Tibial artery (tissue), 4 donors: Measurements from ENCODE around the gene AGPAT2.

Experiments used
- DNase-seq, 2 donors: peaks; one replicate each; pipeline ENCODE4 v3.0.0-alpha.2; 2019
- H3K27ac ChIP-seq, 2 donors: fragments of 200-600 bp; sonication (generic) in 1 of 2; 1 replicate in 1 of 2; 2 replicates in 1 of 2; pipeline ENCODE4 v1.5.1; 2018 to 2019; ENCODE audit warnings: mild to moderate bottlenecking in 1 of 2
- H3K27me3 ChIP-seq, 2 donors: fragments of 200-600 bp; sonication (generic) in 1 of 2; one replicate each; pipeline versions ENCODE4 v1.5.1 to v1.6.0; 2016 to 2019
- H3K36me3 ChIP-seq, 3 donors: fragments of 200-600 bp; sonication (generic) in 2 of 3; one replicate each; pipeline ENCODE4 v1.5.1; 2016 to 2019; ENCODE audit warnings: mild to moderate bottlenecking in 2 of 3
- H3K4me1 ChIP-seq, 4 donors: fragments of 200-600 bp; sonication (generic) in 2 of 4; 1 replicate in 3 of 4; 2 replicates in 1 of 4; pipeline ENCODE4 v1.5.1; 2016 to 2019
- H3K4me3 ChIP-seq, 2 donors: fragments of 200-600 bp; sonication (generic) in 1 of 2; 1 replicate in 1 of 2; 2 replicates in 1 of 2; pipeline ENCODE4 v1.5.1; 2018 to 2019; ENCODE audit warnings: mild to moderate bottlenecking in 2 of 2
- H3K9me3 ChIP-seq, 3 donors: fragments of 200-600 bp; sonication (generic) in 1 of 3; one replicate each; pipeline ENCODE4 v1.5.1; 2016 to 2019
- CTCF ChIP-seq, 2 experiments: fragments of 200-600 bp in 1 of 2; fragments of 450-650 bp in 1 of 2; IDR thresholded peaks; one replicate each; pipeline ENCODE4 v1.5.1; 2017 to 2019; ENCODE audit warnings: antibody characterized with exemption in 2 of 2, mild to moderate bottlenecking in 1 of 2, moderate library complexity in 1 of 2
- intact Hi-C: fragments of 100-400 bp; cut with DNase I; formaldehyde crosslinking; loops from one replicate; pipeline ENCODE4 v1.15.0; 2023; ENCODE audit warnings: low total_unique reads

The AGPAT2 gene

GRCh38 chr9:136701668-136702053, 14.4 kb upstream of the AGPAT2 start:
- Histone ChIP-seq H3K27ac (no peak overlapping the region), H3K4me1 (no peaks in the 10 kb centered on the region), H3K4me3 (no peak overlapping the region), H3K9me3 (no peaks in the 10 kb centered on the region), H3K36me3 (no peaks in the 10 kb centered on the region), H3K27me3 (peaks cover 0 to 39% of the 10 kb centered on the region in 2 donors)
- no peak for TF ChIP-seq CTCF (IDR thresholded peaks at IDR 0.05)
- intact Hi-C loops, result no loop called here
- DNase-seq, result no peak

- Histone ChIP-seq H3K4me1 (peaks cover 0 to 4% (median 0%) of the 10 kb centered on the region in 4 donors), H3K27ac (no peak overlapping the region), H3K36me3 (no peaks in the 10 kb centered on the region), H3K9me3 (no peaks in the 10 kb centered on the region), H3K4me3 (no peak overlapping the region), H3K27me3 (peaks cover 0 to 44% of the 10 kb centered on the region in 2 donors)
- no peak for DNase-seq
- intact Hi-C loops, result no loop called here
- no peak for TF ChIP-seq CTCF (IDR thresholded peaks at IDR 0.05)
Observed at GRCh38 chr9:136700959-136701667, 13.9 kb upstream of the AGPAT2 start.

- peaks cover 0 to 7% (median 0%) of the 10 kb centered on the region in 4 donors for H3K4me1 ChIP-seq
- intact Hi-C loops, result no loop called here
Observed at GRCh38 chr9:136700304-136700703, 13.0 kb upstream of the AGPAT2 start.

GRCh38 chr9:136698635-136699246, 11.5 kb upstream of the AGPAT2 start:
- Histone ChIP-seq H3K27me3 (peaks cover 0 to 64% of the 10 kb centered on the region in 2 donors), H3K27ac (no peak overlapping the region), H3K4me3 (no peak overlapping the region), H3K9me3 (no peaks in the 10 kb centered on the region), H3K4me1 (peaks cover 0 to 13% (median 0%) of the 10 kb centered on the region in 4 donors), H3K36me3 (no peaks in the 10 kb centered on the region)
- no peak for DNase-seq
- intact Hi-C loops, result no loop called here
- TF ChIP-seq CTCF (IDR thresholded peaks at IDR 0.05), result no peak

More at GRCh38 chr9:136700304-136700703, 13.0 kb upstream of the AGPAT2 start:
- no peak for DNase-seq
- no peak overlapping the region for H3K27ac ChIP-seq
- no peak for TF ChIP-seq CTCF (IDR thresholded peaks at IDR 0.05)
- H3K4me3 ChIP-seq, result no peak overlapping the region
- no peaks in the 10 kb centered on the region for H3K36me3 ChIP-seq
- H3K27me3 ChIP-seq, result peaks cover 0 to 52% of the 10 kb centered on the region in 2 donors
- H3K9me3 ChIP-seq, result no peaks in the 10 kb centered on the region

GRCh38 chr9:136697821-136698526, 10.7 kb upstream of the AGPAT2 start:
- Histone ChIP-seq H3K27me3 (peaks cover 0 to 66% of the 10 kb centered on the region in 2 donors), H3K4me1 (peaks cover 0 to 13% (median 0%) of the 10 kb centered on the region in 4 donors), H3K36me3 (no peaks in the 10 kb centered on the region), H3K9me3 (no peaks in the 10 kb centered on the region), H3K4me3 (no peak overlapping the region), H3K27ac (no peak overlapping the region)
- no peak for DNase-seq
- intact Hi-C loops, result no loop called here
- TF ChIP-seq CTCF (IDR thresholded peaks at IDR 0.05), result no peak
